ENCODE measurements around the gene ADARB1. TPM values are rescaled to one million over a fixed set of nuclear protein-coding genes. Genes with fewer than 3 reads are reported as not detected.

Gene ADARB1
- total and polyA plus RNA-seq, 2 experiments from 2014 or later = 4.8 to 14.8 TPM

DNA sequence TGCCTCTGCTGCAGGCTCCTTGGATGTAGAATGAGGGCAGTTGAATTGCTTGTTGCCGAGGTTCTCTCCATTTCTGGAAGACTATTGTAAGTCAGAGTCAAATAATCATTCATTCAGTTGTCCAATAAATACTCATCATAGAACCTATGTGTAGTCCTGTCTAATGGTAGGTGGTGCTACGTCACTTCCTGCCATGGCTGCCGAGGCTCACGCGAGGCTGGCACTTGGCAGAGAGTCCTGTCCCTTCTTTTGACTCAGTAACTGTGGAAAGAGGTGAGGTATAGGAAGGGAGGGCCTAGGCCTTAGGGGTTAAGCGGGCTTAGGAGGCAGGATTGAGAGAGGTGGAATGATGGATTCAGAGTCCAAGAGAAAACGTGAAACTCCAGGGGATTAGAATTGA, 9.7 kb downstream of the ADARB1 start:
- Histone ChIP-seq H3K9me2 (ENCODE audit: insufficient read depth) (no peaks in the 10 kb centered on the region), H3K27ac (ENCODE audit: low read depth) (no peak overlapping the region), H3K27me3 (ENCODE audit: insufficient read depth) (no peaks in the 10 kb centered on the region), H3K4me3 (no peak overlapping the region), H3K79me2 (replicated peaks; ENCODE audit: insufficient read depth) (peaks cover 13% of the 10 kb centered on the region), H3K36me3 (ENCODE audit: insufficient read depth) (no peaks in the 10 kb centered on the region), H2AFZ (no peak overlapping the region), H4K20me1 (replicated peaks; ENCODE audit: insufficient read depth) (peaks cover 3% of the 10 kb centered on the region; the same call in 1 of the 2 replicates), H3F3A (replicated peaks; ENCODE audit: low read depth) (no peaks in the 10 kb centered on the region), H3K4me1 (ENCODE audit: insufficient read depth) (no peaks in the 10 kb centered on the region), H3K4me2 (no peak overlapping the region)
- H3K36me3 Mint-ChIP-seq (ENCODE audit: low read depth) = no peaks in the 10 kb centered on the region
- no peak for DNase-seq (ENCODE audit: low spot score)
- H3K4me3 Mint-ChIP-seq = no peak overlapping the region
- no peak for TF ChIP-seq CREB1 (CRISPR knock-in tag; IDR thresholded peaks at IDR 0.05; ENCODE audit: low read depth)
- no peak for TF ChIP-seq STAT1 (IDR thresholded peaks at IDR 0.05; ENCODE audit: unreplicated experiment)
- no peak for TF ChIP-seq ZNF114 (CRISPR knock-in tag; IDR thresholded peaks at IDR 0.05)
- no peak for TF ChIP-seq EZH2phosphoT487 (IDR thresholded peaks at IDR 0.05; ENCODE audit: unreplicated experiment)
- TF ChIP-seq NANOG (IDR thresholded peaks at IDR 0.05; ENCODE audit: borderline replicate concordance) = no peak
- TF ChIP-seq, protein P1, sequence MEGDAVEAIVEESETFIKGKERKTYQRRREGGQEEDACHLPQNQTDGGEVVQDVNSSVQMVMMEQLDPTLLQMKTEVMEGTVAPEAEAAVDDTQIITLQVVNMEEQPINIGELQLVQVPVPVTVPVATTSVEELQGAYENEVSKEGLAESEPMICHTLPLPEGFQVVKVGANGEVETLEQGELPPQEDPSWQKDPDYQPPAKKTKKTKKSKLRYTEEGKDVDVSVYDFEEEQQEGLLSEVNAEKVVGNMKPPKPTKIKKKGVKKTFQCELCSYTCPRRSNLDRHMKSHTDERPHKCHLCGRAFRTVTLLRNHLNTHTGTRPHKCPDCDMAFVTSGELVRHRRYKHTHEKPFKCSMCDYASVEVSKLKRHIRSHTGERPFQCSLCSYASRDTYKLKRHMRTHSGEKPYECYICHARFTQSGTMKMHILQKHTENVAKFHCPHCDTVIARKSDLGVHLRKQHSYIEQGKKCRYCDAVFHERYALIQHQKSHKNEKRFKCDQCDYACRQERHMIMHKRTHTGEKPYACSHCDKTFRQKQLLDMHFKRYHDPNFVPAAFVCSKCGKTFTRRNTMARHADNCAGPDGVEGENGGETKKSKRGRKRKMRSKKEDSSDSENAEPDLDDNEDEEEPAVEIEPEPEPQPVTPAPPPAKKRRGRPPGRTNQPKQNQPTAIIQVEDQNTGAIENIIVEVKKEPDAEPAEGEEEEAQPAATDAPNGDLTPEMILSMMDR (conservative IDR thresholded peaks at IDR 0.05; ENCODE audit: low read depth in 2 of 2) = no peak
- no peak for TF ChIP-seq ZNF331 (CRISPR knock-in tag; IDR thresholded peaks at IDR 0.05; ENCODE audit: low read depth)
- H3K27ac Mint-ChIP-seq = no peak overlapping the region
- peaks cover 12% of the 10 kb centered on the region for H3K4me1 Mint-ChIP-seq
- H3K27me3 Mint-ChIP-seq (ENCODE audit: insufficient read depth, low read depth, poor library complexity) = peaks cover 9% of the 10 kb centered on the region
- no peak for ATAC-seq
- no peaks in the 10 kb centered on the region for H3K9me3 Mint-ChIP-seq

DNA sequence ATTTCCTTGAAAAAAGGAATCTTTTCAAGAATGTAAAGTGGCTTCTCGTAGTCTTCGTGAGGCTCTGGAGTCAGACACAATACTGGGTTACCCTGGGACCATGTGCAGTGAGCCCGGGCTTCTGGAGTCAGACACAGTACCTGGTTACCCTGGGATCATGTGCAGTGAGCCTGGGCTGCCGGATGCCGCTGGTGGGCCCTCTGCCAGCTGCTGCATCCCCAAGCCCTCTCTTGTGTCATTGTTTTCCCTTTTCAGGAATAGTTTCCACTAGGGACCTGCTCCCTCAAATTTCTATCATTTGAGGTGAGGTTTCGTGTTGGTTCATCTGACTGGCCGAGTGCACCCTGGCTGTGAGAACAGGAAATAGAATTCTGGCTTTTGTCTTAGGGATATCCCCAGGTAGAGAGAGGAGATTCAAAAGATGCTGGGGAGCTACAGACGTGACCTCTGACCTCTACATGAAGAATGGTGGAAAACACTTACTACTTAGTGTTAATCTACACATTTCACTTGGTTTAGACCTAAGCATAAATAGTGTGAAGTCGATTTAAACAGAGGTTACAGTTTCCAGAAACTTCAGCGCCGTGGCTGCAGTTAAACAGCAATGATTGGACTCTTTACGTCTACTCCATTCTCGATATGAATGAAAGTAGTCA, 10.6 kb downstream of the ADARB1 start:
- H3K4me3 Mint-ChIP-seq = no peak overlapping the region
- H3K27me3 Mint-ChIP-seq (ENCODE audit: insufficient read depth, low read depth, poor library complexity) = peaks cover 5% of the 10 kb centered on the region
- Histone ChIP-seq H3K27me3 (ENCODE audit: insufficient read depth) (no peaks in the 10 kb centered on the region), H3K79me2 (replicated peaks; ENCODE audit: insufficient read depth) (peaks cover 12% of the 10 kb centered on the region), H2AFZ (no peak overlapping the region), H4K20me1 (replicated peaks; ENCODE audit: insufficient read depth) (peaks cover 3% of the 10 kb centered on the region; the same call in 1 of the 2 replicates), H3K27ac (ENCODE audit: low read depth) (no peak overlapping the region), H3K4me3 (no peak overlapping the region), H3F3A (replicated peaks; ENCODE audit: low read depth) (no peaks in the 10 kb centered on the region), H3K9me2 (ENCODE audit: insufficient read depth) (no peaks in the 10 kb centered on the region), H3K36me3 (ENCODE audit: insufficient read depth) (no peaks in the 10 kb centered on the region), H3K4me2 (no peak overlapping the region), H3K4me1 (ENCODE audit: insufficient read depth) (no peaks in the 10 kb centered on the region)
- TF ChIP-seq, protein P1 (conservative IDR thresholded peaks at IDR 0.05; ENCODE audit: low read depth in 2 of 2) = no peak
- TF ChIP-seq ZNF114 (CRISPR knock-in tag; IDR thresholded peaks at IDR 0.05) (no peak), NANOG (IDR thresholded peaks at IDR 0.05; ENCODE audit: borderline replicate concordance) (no peak)
- TF ChIP-seq, protein P2, sequence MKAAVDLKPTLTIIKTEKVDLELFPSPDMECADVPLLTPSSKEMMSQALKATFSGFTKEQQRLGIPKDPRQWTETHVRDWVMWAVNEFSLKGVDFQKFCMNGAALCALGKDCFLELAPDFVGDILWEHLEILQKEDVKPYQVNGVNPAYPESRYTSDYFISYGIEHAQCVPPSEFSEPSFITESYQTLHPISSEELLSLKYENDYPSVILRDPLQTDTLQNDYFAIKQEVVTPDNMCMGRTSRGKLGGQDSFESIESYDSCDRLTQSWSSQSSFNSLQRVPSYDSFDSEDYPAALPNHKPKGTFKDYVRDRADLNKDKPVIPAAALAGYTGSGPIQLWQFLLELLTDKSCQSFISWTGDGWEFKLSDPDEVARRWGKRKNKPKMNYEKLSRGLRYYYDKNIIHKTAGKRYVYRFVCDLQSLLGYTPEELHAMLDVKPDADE (IDR thresholded peaks at IDR 0.05) = no peak
- peaks cover 7% of the 10 kb centered on the region for H3K4me1 Mint-ChIP-seq
- H3K9me3 Mint-ChIP-seq = no peaks in the 10 kb centered on the region
- no peak for DNase-seq (ENCODE audit: low spot score)
- ATAC-seq = peak; percentile 50
- H3K27ac Mint-ChIP-seq = no peak overlapping the region
- H3K36me3 Mint-ChIP-seq (ENCODE audit: low read depth) = no peaks in the 10 kb centered on the region
